HG02943 (cell line): ENCODE results near the gene GRIK3.

Source experiments
- ATAC-seq: cut with Tn5 transposase; IDR thresholded peaks from one replicate; pipeline ENCODE4 v1.9.1; 2021; ENCODE audit warnings: mild to moderate bottlenecking, low read depth, moderate library complexity; ENCODE audit not compliant: unreplicated experiment

Gene GRIK3

GRCh38 chr1:37017720-37018119 lies 16.6 kb downstream of the GRIK3 start:
- no peak for ATAC-seq

GRCh38 chr1:37016121-37016520 lies 18.2 kb downstream of the GRIK3 start:
- ATAC-seq, result no peak

GRCh38 chr1:37015713-37016112 lies 18.6 kb downstream of the GRIK3 start:
- no peak for ATAC-seq

GRCh38 chr1:37012226-37012625 lies 22.1 kb downstream of the GRIK3 start:
- no peak for ATAC-seq

GRCh38 chr1:37010011-37010410 lies 24.3 kb downstream of the GRIK3 start:
- no peak for ATAC-seq

GRCh38 chr1:37009521-37009920 lies 24.8 kb downstream of the GRIK3 start:
- ATAC-seq, result no peak

GRCh38 chr1:37006132-37006868 lies 28.0 kb downstream of the GRIK3 start:
- no peak for ATAC-seq

- no peak for ATAC-seq
These were observed 31.4 kb downstream of the GRIK3 start for GRCh38 chr1:37002898-37003297.

- no peak for ATAC-seq
These were observed 32.6 kb downstream of the GRIK3 start for GRCh38 chr1:37001703-37002102.

- no peak for ATAC-seq
These were observed 38.2 kb downstream of the GRIK3 start for GRCh38 chr1:36996106-36996505.

GRCh38 chr1:36994868-36995267 lies 39.4 kb downstream of the GRIK3 start:
- ATAC-seq, result no peak

- no peak for ATAC-seq
These were observed 40.0 kb downstream of the GRIK3 start for GRCh38 chr1:36994294-36994693.

GRCh38 chr1:36992139-36992943 lies 42.0 kb downstream of the GRIK3 start:
- no peak for ATAC-seq

GRCh38 chr1:36991551-36991950 lies 42.8 kb downstream of the GRIK3 start:
- ATAC-seq, result no peak

- no peak for ATAC-seq
These were observed 43.4 kb downstream of the GRIK3 start for GRCh38 chr1:36990928-36991327.

- ATAC-seq, result no peak
These were observed 45.1 kb downstream of the GRIK3 start for GRCh38 chr1:36989241-36989640.

- no peak for ATAC-seq
These were observed 45.5 kb downstream of the GRIK3 start for GRCh38 chr1:36988741-36989193.

GRCh38 chr1:36988321-36988720 lies 46.0 kb downstream of the GRIK3 start:
- ATAC-seq, result no peak

- ATAC-seq, result no peak
These were observed 47.0 kb downstream of the GRIK3 start for GRCh38 chr1:36987276-36987675.

GRCh38 chr1:36986241-36986985 lies 47.9 kb downstream of the GRIK3 start:
- no peak for ATAC-seq

GRCh38 chr1:36984675-36985074 lies 49.6 kb downstream of the GRIK3 start:
- ATAC-seq, result no peak
